Caco-2 (cell line): ENCODE measurements around the gene TCF20. TPM values are rescaled to one million over a fixed set of nuclear protein-coding genes. Genes with fewer than 3 reads are reported as not detected.

Source experiments
- BruUV-seq: library from RNA; stranded (reverse); fragments of 400-500 nt; replicated peaks from 2 replicates; lab custom pipeline; 2021; lab: Mats Ljungman, UMichigan
- CTCF ChIA-PET: fragments of 300-600 bp; sonication (Branson Sonifier 250); formaldehyde crosslinking; loops from one replicate; lab custom pipeline; 2022; ENCODE audit warnings: antibody characterized with exemption; lab: Charles Lee
- POLR2A ChIA-PET: fragments of 300-600 bp; sonication (Branson Sonifier 250); formaldehyde crosslinking; loops from one replicate; lab custom pipeline; 2022; ENCODE audit warnings: antibody characterized with exemption; lab: Charles Lee
- DNase-seq, 2 experiments: peaks; one replicate each; pipeline versions ENCODE4 v3.0.0 to v3.0.0-alpha.2; 2020 to 2022
- H3K27me3 ChIP-seq: replicated peaks from 2 replicates; pipeline ENCODE4 v1.6.0; 2011; ENCODE audit warnings: low read length; ENCODE audit not compliant: control insufficient read depth, insufficient read depth
- H3K36me3 ChIP-seq: 2 replicates; pipeline ENCODE4 v1.5.1; 2011; ENCODE audit warnings: low read length; ENCODE audit not compliant: control insufficient read depth, insufficient read depth
- H3K4me1 ChIP-seq: fragments of 250-450 bp; sonication (Bioruptor Pico); 2 replicates; pipeline ENCODE4 v1.5.1; 2020; ENCODE audit warnings: mild to moderate bottlenecking
- H3K4me3 ChIP-seq: 2 replicates; pipeline ENCODE4 v1.5.1; 2011; ENCODE audit warnings: low read depth, mild to moderate bottlenecking, control low read depth, low read length
- H3K9me3 ChIP-seq: fragments of 250-450 bp; sonication (Bioruptor Pico); 2 replicates; pipeline ENCODE4 v1.5.1; 2020; ENCODE audit warnings: mild to moderate bottlenecking, moderate library complexity
- H3K27ac Mint-ChIP-seq: one replicate; pipeline ENCODE4 v1.8.0; 2022; ENCODE audit warnings: mixed read lengths; ENCODE audit not compliant: unreplicated experiment
- H3K27me3 Mint-ChIP-seq: one replicate; pipeline ENCODE4 v1.8.0; 2022; ENCODE audit warnings: mixed read lengths; ENCODE audit not compliant: insufficient read depth, unreplicated experiment
- H3K36me3 Mint-ChIP-seq: one replicate; pipeline ENCODE4 v1.8.0; 2022; ENCODE audit warnings: mild to moderate bottlenecking, mixed read lengths; ENCODE audit not compliant: insufficient read depth, unreplicated experiment
- H3K4me1 Mint-ChIP-seq: one replicate; pipeline ENCODE4 v1.8.0; 2022; ENCODE audit warnings: low read depth, mixed read lengths; ENCODE audit not compliant: unreplicated experiment
- H3K4me3 Mint-ChIP-seq: one replicate; pipeline ENCODE4 v1.8.0; 2022; ENCODE audit warnings: mild to moderate bottlenecking, moderate library complexity, mixed read lengths; ENCODE audit not compliant: unreplicated experiment
- H3K9me3 Mint-ChIP-seq: one replicate; pipeline ENCODE4 v1.8.0; 2022; ENCODE audit warnings: mixed read lengths; ENCODE audit not compliant: unreplicated experiment
- intact Hi-C: fragments of 100-400 bp; cut with micrococcal nuclease; formaldehyde crosslinking; loops from one replicate; pipeline ENCODE4 v1.10.0; 2022; ENCODE audit not compliant: unreplicated experiment
- total RNA-seq: library from RNA; stranded (reverse); gene quantifications from 2 replicates; pipeline ENCODE4 v1.2.3, GENCODE V29; 2022
- TF ChIP-seq, protein P1 (sequence below), 2 experiments: fragments of 200-600 bp in 1 of 2; IDR thresholded peaks; 1 replicate in 1 of 2; 2 replicates in 1 of 2; pipeline versions ENCODE4 v1.5.1 to v1.8.0; 2011 to 2022; ENCODE audit warnings: antibody characterized with exemption in 1 of 2, control low read depth in 1 of 2, inconsistent platforms in 1 of 2, low read depth in 1 of 2, low read length in 1 of 2, mild to moderate bottlenecking in 1 of 2, moderate library complexity in 1 of 2; ENCODE audit not compliant: insufficient read depth in 1 of 2, severe bottlenecking in 1 of 2, unreplicated experiment in 1 of 2

TCF20 gene
- total RNA-seq, 1 experiment from 2014 or later: 82.7 TPM

DNA sequence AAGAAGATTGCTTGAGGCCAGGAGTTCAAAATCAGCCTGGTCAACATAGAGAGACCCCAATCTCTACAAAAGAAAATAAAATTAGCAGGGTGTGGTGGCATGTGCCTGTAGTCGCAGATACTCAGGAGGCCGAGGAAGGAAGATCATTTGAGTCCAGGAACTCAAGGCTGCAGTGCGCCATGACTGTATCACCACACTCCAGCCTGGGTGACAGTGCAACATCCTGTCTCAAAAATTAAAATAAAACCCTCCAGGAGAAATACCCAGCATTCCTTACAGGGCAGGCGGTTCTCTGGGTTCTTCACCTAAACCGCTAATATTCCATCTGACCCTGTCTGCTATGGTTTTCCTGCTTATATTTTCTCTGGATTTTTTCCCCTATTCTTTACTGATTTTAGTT is 13.5 kb downstream of the TCF20 start:
- Histone ChIP-seq H3K4me3 (no peak overlapping the region), H3K9me3 (no peaks in the 10 kb centered on the region), H3K4me1 (no peaks in the 10 kb centered on the region), H3K36me3 (no peaks in the 10 kb centered on the region; the same call in 1 of the 2 replicates), H3K27me3 (no peaks in the 10 kb centered on the region)
- intact Hi-C loops: no loop called here
- CTCF ChIA-PET: no interaction called here
- H3K4me1 Mint-ChIP-seq: peaks cover 22% of the 10 kb centered on the region
- POLR2A ChIA-PET: no interaction called here
- H3K27me3 Mint-ChIP-seq: no peaks in the 10 kb centered on the region
- H3K36me3 Mint-ChIP-seq: peaks cover 6% of the 10 kb centered on the region
- H3K9me3 Mint-ChIP-seq: no peaks in the 10 kb centered on the region
- no peak overlapping the region for H3K27ac Mint-ChIP-seq
- DNase-seq: no peak
- H3K4me3 Mint-ChIP-seq: no peak overlapping the region
- BruUV-seq: no TSS peak
- TF ChIP-seq, protein P1, sequence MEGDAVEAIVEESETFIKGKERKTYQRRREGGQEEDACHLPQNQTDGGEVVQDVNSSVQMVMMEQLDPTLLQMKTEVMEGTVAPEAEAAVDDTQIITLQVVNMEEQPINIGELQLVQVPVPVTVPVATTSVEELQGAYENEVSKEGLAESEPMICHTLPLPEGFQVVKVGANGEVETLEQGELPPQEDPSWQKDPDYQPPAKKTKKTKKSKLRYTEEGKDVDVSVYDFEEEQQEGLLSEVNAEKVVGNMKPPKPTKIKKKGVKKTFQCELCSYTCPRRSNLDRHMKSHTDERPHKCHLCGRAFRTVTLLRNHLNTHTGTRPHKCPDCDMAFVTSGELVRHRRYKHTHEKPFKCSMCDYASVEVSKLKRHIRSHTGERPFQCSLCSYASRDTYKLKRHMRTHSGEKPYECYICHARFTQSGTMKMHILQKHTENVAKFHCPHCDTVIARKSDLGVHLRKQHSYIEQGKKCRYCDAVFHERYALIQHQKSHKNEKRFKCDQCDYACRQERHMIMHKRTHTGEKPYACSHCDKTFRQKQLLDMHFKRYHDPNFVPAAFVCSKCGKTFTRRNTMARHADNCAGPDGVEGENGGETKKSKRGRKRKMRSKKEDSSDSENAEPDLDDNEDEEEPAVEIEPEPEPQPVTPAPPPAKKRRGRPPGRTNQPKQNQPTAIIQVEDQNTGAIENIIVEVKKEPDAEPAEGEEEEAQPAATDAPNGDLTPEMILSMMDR (IDR thresholded peaks at IDR 0.05; ENCODE audit: insufficient read depth in 1 of 2, low read depth in 1 of 2, low read length in 1 of 2, severe bottlenecking in 1 of 2, unreplicated experiment in 1 of 2): no peak

DNA sequence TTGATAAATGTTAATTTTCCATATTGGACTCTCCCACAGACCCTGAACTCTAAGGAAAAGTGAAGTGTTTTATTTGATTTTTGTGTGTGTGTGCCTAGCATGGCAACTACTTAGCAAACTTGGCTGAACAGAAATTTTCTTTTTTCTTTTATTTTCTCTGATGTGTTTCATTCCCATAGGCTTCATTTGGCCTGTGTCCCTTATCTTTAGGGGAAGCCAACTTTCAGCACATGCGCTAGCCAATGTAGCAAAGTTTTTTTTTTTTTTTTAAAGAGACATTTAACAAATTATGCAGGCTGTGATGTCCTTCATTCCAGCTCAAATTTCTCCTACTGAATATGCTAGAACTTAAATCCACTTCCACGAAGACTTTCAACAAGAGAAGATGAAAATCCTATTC is 14.2 kb downstream of the TCF20 start:
- no peaks in the 10 kb centered on the region for H3K4me1 ChIP-seq
- no peak overlapping the region for H3K4me3 ChIP-seq
- TF ChIP-seq, protein P1 (IDR thresholded peaks at IDR 0.05; ENCODE audit: insufficient read depth in 1 of 2, low read depth in 1 of 2, low read length in 1 of 2, severe bottlenecking in 1 of 2, unreplicated experiment in 1 of 2): no peak
- ChIA-PET POLR2A (no interaction called here), CTCF (no interaction called here)
- H3K27me3 ChIP-seq: no peaks in the 10 kb centered on the region
- Mint-ChIP-seq H3K27me3 (no peaks in the 10 kb centered on the region), H3K9me3 (no peaks in the 10 kb centered on the region), H3K36me3 (peaks cover 1% of the 10 kb centered on the region), H3K27ac (no peak overlapping the region), H3K4me3 (no peak overlapping the region), H3K4me1 (peaks cover 21% of the 10 kb centered on the region)
- no peaks in the 10 kb centered on the region; the same call in 1 of the 2 replicates for H3K36me3 ChIP-seq
- H3K9me3 ChIP-seq: no peaks in the 10 kb centered on the region
- BruUV-seq: no TSS peak
- no peak for DNase-seq
- intact Hi-C loops: no loop called here

DNA sequence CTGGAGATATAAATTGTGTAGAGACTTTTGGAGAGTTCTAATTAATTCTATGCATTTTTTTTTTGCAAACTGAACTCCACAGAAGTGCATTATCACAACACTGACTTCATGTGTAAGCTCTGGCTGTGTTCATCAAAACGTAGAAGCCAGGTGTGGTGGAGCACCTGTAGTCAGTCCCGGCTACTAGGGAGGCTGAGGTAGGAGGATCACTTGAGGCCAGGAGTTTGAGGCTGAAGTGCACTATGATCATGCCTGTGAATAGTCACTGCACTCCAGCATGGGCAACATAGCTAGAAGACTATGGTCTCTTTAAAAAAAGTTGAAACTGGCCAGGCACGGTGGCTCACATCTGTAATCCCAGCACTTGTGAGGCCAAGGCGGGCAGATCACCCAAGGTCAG is 20.6 kb downstream of the TCF20 start:
- no TSS peak for BruUV-seq
- Mint-ChIP-seq H3K36me3 (peaks cover 32% of the 10 kb centered on the region), H3K4me3 (no peak overlapping the region), H3K9me3 (no peaks in the 10 kb centered on the region), H3K4me1 (peaks cover 6% of the 10 kb centered on the region), H3K27me3 (no peaks in the 10 kb centered on the region), H3K27ac (no peak overlapping the region)
- TF ChIP-seq, protein P1 (IDR thresholded peaks at IDR 0.05; ENCODE audit: insufficient read depth in 1 of 2, low read depth in 1 of 2, low read length in 1 of 2, severe bottlenecking in 1 of 2, unreplicated experiment in 1 of 2): no peak
- Histone ChIP-seq H3K4me1 (no peaks in the 10 kb centered on the region), H3K9me3 (no peaks in the 10 kb centered on the region), H3K4me3 (no peak overlapping the region), H3K27me3 (no peaks in the 10 kb centered on the region), H3K36me3 (no peaks in the 10 kb centered on the region; the same call in 1 of the 2 replicates)
- intact Hi-C loops: no loop called here
- no peak for DNase-seq
- POLR2A ChIA-PET: no interaction called here
- CTCF ChIA-PET: no interaction called here
